Iris pigment epithelial cell (primary cell): ENCODE data around the gene ZNHIT3.

Source experiments
- DNase-seq: peaks from one replicate; pipeline ENCODE4 v3.0.0-alpha.2; 2011; ENCODE audit warnings: low read depth

Gene ZNHIT3

DNA sequence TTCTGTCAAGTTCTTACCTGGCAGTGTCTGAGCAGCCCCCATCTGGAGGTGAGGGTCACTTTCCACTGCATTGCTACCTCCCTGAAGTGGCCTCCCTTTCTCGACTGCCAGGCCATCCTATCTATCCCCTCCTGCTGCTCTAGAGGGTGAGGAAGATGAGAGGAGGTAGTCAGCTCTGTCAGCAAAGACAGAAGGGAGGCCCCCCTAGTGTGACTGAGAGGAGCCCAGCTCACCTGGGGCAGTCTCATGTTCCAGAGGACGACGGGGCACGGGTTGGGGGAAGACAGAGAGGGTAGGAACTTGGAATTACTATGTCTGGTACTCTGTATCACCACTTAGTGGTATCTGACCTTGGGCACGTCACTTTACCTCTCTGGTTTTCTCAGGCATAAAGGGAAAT lies 26.2 kb downstream of the ZNHIT3 start:
- no peak for DNase-seq

DNA sequence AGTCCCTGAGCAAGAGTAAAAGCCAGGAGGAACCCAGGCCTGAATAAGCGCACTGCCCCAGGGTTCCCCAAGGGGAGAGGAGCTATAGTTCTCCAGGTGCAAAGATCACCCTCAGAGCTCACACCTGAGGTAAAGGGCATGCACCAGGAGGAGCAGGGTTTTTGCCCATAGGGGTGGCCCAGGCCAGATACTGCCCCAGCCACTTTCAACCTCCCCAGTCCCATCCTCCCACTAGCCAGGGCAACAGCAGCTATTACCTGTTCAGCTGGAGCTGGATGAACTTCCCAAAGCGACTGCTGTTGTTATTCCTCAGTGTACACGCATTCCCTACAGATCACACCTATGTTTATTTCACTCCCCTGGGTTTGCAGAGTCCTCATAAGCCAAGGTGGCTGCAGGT lies 28.4 kb downstream of the ZNHIT3 start:
- DNase-seq = no peak

DNA sequence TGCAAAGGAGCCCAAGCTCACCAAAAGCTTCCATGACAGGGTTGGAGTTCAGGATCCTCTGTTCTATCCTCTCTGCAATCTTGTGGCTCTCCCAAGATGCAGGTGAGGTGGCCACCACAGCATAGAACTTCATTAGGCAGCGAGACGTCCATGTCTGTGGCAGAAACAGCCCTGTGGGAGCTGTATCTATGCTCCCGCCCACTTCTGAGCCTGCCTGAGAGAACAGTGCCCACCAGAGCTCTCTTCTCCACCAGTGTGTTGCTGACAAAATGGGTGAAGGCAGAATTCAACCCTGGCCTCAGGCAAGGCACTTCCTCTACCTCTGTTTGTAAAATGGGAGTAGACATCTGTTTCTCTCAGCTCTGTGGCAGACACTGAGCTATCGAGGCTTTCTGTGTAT lies 29.4 kb downstream of the ZNHIT3 start:
- no peak for DNase-seq

DNA sequence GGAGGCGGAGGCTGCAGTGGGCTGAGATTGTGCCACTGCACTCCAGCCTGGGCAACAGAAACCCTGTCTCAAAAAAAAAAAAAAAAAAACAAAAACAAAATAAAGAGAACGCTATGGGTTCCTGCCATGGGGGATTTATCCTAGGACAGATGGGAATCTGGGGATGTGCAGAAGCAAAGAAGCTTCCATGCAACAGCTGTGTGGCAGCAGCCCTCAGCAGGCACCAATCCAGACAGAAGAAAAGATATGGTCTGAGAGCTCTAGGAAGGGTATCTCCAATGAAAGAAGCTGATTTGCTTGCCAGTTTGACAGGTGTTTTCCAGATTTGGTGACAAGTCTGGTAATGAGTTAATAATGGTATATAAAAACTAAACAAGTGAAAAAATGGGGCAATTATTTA lies 36.6 kb downstream of the ZNHIT3 start:
- DNase-seq = no peak

DNA sequence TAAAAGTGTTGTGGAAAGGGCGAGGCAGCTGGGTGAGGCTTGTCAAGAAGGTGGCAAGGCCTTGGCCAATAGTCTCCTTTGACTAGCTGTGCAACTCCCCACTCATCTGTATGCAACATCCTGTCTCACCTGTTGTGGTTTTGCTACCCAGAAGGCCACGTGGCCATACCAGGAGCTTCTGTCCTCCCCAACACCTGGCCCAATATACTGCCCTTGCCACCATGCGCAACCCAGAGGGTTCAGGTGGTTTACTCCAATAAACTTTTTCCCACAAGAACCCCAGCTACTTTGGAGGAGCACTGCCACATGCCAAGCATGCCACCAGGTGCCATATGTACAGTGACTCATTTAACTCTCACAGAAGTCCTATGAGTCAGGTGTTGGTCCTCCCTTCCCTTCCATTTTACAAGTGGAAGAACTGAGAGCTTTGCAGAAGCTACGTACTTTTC lies 38.0 kb downstream of the ZNHIT3 start:
- DNase-seq = no peak

DNA sequence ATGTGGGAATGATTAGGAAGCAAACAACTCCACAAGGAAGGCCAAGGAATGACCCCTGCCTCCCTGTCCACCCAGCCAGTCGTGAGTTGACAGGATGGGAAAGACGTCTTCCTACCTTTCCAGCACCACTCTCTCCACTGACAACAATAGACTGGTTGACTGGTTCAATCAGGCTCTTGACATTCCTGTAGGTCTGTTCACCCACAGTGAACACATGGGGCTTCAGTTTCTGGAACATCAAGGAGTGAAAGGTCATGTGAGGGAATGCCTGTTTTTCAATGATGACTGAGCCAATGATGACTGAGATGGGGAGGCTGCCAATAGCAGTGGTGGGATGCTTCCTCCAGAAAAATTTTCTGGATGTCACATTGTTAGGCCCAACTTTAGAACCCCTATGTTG lies 38.6 kb downstream of the ZNHIT3 start:
- peak; percentile 45 for DNase-seq

DNA sequence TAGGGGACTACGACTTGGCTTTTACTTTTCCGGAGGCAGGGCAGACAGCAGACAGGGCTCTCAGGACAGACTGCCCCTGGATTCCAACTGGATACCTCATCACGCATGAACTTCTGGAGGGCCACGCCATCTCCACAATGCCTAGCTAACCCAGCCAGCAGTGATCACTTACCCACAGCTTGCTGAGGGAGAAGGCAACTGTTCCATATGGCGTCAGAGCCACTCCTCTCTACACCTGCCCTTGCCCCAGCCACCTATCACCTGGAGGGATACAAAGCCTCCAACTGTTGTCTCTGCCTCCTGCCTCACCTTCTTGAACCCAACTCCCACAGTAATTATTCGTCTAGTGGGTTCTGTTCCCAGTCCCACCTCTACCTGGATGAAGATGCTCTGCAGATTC lies 39.4 kb downstream of the ZNHIT3 start:
- DNase-seq = no peak

DNA sequence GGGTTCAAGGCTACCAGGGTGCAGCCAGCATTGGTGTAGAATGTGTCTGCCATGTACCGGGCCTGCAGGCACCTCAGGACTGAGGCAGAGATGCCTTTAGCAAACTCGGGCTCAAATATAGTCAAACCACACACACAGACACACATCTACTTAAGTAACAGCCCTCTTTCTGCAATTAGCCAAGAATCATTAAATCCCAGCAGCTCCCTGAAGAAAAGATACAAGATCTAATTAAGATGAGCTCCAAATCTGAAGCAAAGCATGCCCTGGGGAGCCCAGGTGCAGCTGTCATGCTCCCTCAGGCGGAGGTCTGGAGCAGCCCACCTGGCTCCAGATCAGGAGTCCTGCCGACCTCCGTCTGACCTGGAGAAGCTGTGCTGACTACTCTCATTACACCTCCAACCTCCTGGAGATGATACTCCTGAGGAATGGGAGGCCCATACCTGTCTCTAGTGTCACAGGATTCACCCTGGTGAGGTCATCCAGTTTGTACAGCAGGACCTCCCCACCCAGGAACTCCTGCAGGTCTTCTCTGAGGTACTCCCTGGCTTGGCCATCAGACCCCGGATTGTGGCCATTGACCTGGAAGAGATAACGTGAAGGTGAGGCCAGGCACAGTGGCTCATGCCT lies 41.3 kb downstream of the ZNHIT3 start:
- DNase-seq = no peak

DNA sequence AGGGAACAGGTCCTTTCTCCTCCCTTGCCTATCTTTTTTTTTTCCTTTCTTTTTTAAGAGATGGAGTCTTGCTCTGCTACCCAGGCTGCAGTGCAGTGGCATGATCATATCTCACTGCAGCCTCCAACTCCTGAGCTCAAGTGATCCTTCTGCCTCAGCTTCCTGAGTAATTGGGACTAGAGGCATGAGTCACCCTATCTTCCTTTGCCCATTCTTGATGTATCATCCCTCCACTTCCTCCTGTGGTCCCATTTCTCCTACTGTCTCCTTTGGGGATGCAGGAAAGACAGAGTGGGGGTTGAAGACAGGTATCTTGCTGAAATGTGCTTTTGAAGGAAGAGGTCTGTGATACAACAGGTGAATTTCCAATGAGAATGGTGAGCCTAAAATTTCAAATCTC lies 42.6 kb downstream of the ZNHIT3 start:
- peak; percentile 63 for DNase-seq

DNA sequence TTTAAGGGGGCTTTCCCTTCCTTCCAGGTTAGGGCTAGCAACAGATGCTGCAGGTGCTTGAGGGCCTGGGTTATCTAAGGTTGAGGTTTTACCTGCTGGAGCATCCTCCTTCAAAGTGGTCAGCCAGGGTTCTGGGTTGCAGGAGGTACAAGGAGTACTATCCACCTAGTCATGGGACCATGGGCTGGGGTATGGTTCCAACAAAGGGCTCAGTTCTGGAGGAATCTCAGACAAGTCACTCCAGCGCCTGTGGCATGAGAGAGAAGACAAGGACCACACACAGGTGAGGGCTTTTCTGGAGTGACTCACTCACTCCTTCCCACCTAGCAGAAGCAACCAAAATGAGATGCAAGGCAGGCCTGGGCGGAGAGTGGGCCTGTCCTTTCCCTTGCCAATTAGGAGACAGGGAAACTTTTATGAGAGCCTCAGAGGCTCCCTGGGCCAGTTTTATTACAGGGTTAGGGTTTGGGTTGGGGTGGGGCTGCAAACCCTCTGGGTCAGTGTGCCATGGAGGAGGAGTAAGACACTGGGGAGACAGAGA lies 46.0 kb downstream of the ZNHIT3 start:
- DNase-seq = no peak

DNA sequence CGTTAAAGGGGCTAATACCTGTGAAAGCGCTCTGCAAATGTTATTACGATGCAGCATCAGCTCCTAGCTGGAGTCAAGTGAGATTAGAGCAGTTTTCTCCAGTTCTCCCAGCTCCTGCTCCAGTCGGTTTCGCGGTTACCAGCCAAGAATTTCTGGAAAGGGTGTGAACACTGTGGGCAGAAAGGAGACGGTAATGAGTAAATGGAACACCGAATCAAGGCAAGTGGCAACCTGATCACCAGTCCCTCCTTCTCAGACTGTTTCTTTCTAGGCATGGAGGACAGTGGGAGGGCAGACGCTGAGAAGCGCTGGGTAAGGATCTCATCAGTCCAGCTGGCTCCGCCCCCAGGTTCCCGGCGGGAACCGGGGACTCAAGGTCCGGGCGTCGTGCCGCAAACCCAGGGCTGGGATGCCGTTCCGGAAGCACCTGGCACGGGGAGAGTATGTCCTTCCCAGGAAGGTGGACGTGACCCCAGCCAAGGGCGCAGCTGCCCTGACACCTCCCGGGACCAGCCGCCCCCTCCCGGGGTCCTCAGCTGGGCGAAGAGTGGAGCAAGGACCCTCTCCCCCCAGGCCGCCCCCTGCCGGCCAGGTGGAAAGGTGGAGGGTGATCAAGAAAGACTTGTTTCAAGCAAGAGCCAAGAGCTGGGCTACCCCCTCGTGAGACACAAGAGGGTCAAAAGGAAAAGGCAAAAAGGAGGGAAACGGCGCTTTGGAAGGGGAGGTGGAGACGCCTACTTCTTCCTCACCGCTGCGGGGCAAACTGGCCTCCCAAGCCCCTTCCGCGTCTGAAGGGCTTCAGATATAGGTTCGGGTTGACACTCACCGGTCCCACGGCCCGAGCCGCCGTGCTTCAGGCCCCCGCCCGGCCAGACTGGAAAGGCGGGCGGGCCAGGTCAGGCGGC lies 47.7 kb downstream of the ZNHIT3 start:
- peak; percentile 51 for DNase-seq

DNA sequence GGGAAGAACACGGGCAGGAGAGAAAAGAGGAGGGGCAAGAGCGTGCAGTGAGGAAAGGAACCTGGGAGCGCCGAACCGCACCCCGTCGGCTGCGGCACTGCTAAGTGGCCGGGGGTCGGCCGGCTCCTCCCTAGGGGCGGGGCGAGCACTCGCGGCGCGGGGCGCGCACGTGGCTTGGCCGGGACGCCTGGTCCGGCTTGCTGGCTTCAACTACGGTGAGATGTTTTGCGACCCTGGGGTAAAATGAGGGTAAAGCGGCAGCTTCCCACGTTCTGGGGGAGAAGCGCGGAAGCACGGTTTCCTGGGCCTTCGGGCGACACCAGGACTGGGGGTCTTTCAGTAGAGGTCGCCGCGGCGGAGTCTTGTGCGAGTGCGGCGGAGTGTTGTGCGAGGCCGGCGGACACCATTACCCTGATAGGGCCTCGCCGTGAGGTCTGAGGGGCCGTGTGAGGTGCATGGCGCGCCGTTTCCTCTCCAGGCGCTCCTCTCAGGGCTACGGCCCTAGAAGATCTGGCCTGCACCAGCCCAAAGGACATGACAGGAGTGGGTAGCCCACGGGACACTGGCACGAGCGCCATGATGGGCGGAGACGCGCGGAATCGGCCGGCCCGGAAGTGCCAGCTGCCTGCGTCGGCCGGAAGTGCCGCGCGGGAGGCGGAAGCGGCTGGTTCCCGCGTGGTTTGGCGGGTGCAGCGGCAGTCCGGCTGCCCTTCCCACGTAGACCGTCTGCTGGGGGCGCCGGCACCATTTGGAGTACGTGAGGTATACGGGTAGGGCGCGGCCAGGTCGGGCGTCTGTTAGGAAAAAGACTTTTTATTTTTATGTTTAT lies 48.6 kb downstream of the ZNHIT3 start, which contains the start of the genes MYO19 and PIGW:
TSS of gene MYO19 (minus strand) at position 29 of the 829 bp plus-strand sequence. CDS start 2,330 bp downstream, outside the sequence.
TSS of gene PIGW (plus strand) at position 148 of the 829 bp plus-strand sequence. CDS start 2,115 bp downstream, outside the sequence.
- peak; percentile 92 for DNase-seq

DNA sequence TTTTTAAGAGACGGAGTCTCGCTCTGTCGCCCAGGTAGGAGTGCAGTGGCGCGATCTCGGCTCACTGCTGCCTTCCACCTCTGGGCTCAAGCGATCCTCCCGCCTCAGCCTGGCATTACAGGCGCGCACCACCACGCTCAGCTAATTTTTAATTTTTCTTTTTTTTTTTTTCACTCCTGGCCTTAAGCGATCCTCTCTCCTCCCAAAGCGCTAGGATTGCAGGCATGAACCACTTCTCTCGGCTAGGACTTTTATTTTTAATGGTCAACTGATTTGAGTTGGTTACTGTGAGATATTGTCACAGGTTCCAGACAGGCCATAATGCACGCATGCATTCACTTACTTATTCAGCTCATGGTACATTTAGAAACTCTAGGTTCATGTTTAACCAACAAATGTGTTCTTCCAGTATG lies 49.2 kb downstream of the ZNHIT3 start:
- DNase-seq = no peak

DNA sequence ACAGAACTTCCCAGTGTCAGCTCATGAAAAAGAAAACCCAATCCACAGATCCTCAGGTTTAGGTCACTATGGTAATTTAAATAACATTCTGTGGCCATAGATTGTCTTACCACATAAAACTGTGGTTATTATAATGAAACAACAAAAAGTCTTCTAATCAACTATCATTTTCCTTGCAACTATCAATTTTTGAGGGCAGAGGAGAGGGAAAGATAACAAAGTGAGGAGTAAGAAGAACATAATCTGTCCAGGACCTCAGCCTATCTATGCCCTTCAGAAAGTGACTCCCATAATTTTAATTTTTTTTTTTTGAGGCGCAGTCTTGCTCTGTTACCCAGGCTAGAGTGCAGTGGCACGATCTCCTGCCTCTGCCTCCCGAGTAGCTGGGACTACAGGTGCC lies 54.2 kb downstream of the ZNHIT3 start:
- DNase-seq = no peak

DNA sequence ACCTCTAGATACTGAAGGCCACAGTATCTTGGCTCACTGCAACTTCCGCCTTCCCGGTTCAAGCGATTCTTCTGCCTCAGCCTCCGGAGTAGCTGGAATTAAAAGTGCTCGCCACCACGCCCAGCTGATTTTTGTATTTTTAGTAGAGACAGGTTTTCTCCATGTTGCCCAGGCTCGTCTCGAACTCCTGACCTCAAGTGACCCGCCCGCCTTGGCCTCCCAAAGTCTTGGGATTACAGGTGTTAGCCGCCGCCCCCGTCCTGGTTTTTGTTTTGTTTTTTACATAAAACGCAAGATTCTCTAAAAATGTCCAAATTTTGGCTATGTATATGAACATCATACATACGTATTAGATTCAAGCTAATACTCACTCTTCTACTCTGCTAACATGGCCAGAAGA lies 56.3 kb downstream of the ZNHIT3 start:
- no peak for DNase-seq

DNA sequence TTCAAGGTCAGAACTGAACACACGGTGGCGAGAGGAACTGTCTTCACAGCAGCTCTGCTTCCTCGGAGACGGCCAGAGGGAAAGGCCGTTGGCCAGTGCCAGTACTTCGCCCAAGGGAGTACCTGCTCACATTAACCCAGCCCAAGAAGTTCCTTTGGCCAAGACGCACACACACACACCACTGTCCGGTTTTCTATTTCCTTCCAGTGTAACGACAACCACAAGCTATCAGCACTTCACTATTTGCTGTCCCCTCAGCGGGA lies 57.5 kb downstream of the ZNHIT3 start:
- DNase-seq = peak; percentile 67

DNA sequence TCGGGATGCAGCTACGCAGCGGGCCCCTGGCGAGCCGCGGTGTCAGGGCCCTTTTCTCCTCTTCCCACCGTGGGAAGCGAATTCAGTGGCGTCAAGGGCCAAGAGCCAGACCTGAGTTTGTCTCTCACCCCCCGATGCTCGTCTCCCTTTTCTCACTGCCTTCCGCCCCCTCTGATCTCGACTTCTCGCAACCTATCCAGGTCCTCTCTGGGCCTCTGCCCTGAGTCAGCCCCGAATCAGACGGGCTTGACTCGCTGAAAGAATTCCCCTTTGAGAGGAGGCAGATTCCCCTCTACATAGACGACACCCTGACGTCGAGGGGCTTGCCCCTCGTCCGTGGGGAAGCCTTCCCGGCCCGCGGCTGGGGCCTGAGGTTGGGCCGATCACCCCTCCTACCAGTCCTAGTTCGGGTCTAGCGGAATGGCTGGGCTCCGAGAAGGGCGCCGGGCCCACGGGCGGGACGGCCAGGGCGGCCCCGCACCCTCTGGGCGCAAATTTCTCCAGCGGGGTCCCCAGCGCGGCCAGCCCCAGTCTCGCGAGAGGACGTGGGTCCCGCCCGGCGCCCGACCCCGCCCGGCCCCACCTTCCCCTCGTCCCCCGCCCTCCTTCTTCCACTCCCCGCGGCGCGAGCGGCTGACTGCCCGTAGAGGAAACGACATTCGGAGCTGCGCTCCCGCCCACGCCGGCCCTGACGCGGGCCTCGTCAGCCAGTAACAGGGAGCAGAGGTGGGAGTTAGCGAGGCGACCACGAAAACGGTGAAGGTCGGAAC lies 58.0 kb downstream of the ZNHIT3 start, which contains the start of gene GGNBP2:
TSS of gene GGNBP2 (plus strand) at position 613 of the 770 bp plus-strand sequence. CDS start 806 bp downstream, outside the sequence.
- DNase-seq = peak; percentile 96

DNA sequence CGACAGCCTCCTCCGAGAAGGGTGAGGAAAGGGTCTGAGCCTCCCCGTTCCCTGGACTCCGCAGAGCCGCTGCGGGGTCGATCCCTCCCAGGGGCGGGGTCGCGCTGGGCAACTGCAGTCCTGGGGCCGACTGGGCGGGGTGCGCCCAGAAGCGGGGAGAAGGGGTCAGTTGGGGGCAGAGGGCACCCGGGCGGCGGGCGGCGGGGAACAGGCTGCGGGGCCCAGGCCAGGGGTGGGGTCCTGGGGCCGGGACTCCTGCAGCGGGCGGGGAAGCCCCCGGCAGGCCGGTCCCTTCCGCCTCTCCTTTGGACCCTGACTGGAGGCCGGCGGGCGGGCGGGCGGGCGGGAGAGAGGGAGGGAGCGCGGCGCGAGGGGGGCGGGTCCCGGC lies 58.6 kb downstream of the ZNHIT3 start:
- DNase-seq = no peak
